T follicular helper cell (primary cell): ENCODE measurements around the gene DCTD.

Source experiments
- DNase-seq: peaks from one replicate; pipeline ENCODE4 v3.0.0-alpha.2; 2020; ENCODE audit warnings: low read depth
- total RNA-seq, 2 experiments: gene quantifications; one replicate each; lab custom pipeline; 2026; lab: John Stamatoyannopoulos, UW

The DCTD gene
- 58.2 to 98.2 reads per million in 2 experiments for total RNA-seq

- DNase-seq, result peak; percentile 62
Observed at GRCh38 chr4:182917182-182918043, at the start of gene DCTD. Gene DCTD, minus strand, starts transcription at chr4:182917386. Its CDS starts 1,818 bp downstream, at chr4:182915568.

GRCh38 chr4:182960746-182961145 is 43.6 kb upstream of the DCTD start:
- DNase-seq, result no peak

GRCh38 chr4:182960228-182960627 is 43.0 kb upstream of the DCTD start:
- DNase-seq, result no peak

DNA sequence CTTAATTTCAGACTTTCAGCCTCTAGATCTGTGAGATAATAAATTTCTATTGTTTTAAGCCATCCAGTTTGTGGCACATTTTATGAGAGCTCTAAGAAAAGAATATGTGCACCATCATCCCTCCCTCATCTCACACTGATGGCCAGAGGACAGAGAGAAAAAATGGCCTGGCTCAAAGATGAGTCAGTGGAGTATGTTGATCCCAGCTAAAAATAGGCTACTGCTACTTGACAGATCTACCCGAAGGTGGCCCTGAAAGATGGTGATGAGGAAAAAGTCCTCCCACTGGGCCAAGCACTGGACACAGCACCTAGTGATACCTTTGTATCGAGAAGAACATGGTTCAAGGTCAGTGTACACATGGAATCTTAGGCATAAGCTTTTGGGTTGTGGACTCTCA is 38.2 kb upstream of the DCTD start:
- DNase-seq, result no peak

- no peak for DNase-seq
Observed at GRCh38 chr4:182944484-182945213, 27.5 kb upstream of the DCTD start.

- no peak for DNase-seq
Observed at GRCh38 chr4:182939680-182940079, 22.5 kb upstream of the DCTD start.

GRCh38 chr4:182938205-182938645 is 21.0 kb upstream of the DCTD start:
- peak; percentile 45 for DNase-seq

- DNase-seq, result no peak
Observed at GRCh38 chr4:182937268-182938204, 20.4 kb upstream of the DCTD start.

GRCh38 chr4:182932651-182933050 is 15.5 kb upstream of the DCTD start:
- no peak for DNase-seq

DNA sequence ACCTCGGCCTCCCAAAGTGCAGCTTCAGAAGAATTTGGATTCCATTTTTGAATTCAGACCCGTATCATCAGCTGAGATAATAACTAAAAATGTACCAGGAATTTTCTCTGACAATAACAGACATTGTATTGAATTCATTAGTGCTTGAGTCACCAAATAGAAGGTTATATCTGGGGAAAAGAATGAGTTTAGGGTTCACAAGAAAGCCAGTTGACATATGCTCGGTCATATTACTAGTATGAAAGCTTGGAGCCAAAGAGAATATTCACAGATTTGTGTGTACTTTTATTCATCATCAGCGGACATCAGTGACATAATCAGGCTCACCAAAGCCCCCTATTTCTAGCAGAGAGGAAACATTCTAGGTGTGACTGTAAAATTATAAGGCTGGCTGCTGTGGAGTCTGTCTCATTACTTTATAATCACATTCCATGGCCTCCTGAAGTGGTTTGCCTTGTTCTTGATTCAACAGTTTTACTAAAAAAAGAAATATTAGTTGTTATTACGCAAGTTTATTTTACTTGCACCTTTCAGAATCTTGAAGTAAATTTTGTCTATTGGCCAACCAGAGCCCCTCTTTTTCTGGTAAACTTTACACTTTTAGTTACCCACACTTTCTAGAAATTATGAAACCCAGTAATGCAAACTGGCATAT is 14.6 kb upstream of the DCTD start:
- DNase-seq, result no peak

- no peak for DNase-seq
Observed at GRCh38 chr4:182930889-182931288, 13.7 kb upstream of the DCTD start.

DNA sequence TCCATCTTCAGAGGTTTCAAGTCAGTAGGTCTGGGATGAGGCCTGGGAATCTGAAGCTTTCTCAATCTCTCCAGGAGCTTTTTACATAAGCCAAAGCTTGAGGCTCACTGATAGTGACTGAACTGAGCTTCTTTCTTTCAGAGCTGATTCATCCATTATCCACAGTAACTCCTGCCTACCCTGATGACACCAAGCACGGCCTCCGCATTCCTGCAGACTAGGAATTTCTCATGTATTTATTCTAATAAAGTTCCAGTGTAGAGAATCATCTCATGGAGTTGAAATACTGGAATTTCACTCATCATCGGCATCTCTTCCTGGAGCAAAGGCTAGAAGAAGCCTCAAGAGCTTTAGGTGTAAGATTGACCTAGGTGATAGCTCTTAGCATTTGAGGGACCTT is 12.1 kb upstream of the DCTD start:
- DNase-seq, result no peak

- DNase-seq, result no peak
Observed at GRCh38 chr4:182928061-182928460, 10.9 kb upstream of the DCTD start.

DNA sequence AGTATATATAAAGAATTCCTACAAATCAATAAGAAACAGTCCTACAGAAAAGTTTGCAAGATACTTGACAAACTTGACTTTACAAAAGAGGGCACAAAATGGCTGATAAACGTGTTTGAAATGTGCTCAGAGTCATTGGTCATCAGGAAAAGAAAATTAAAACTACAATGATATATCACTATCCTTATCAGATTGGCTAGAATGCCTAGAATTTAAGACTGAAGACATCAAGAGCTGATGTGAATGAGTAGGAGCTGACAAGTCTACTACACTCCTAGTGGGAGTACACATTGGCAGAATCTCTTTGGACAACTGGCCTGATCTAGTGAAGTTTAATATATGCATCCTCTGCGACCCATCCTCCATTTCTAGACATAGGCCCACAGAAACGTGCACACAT is 10.3 kb upstream of the DCTD start:
- DNase-seq, result no peak

- no peak for DNase-seq
Observed at GRCh38 chr4:182925855-182926254, 8.7 kb upstream of the DCTD start.

GRCh38 chr4:182925298-182925757 is 8.1 kb upstream of the DCTD start:
- peak; percentile 24 for DNase-seq

DNA sequence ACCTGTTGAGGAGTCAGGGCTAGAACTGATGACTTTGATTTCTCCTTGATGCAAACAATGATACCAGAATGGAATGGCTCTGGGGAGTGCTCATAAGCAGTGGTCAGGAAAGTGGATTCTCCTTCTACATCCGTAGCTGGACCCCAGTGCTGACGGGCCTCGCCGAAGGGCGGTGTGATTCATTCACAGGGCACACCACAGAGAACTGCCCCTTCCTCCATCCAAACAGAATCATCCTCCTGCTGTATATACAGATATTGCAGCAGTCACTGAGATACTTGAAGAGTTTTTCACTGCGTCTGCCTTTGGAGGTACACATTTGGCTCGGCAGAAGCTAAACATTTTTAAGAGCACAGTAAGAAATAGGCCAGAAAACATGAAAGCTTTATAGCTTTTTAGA is 7.3 kb upstream of the DCTD start:
- DNase-seq, result no peak

GRCh38 chr4:182923796-182924340 is 6.7 kb upstream of the DCTD start:
- no peak for DNase-seq

DNA sequence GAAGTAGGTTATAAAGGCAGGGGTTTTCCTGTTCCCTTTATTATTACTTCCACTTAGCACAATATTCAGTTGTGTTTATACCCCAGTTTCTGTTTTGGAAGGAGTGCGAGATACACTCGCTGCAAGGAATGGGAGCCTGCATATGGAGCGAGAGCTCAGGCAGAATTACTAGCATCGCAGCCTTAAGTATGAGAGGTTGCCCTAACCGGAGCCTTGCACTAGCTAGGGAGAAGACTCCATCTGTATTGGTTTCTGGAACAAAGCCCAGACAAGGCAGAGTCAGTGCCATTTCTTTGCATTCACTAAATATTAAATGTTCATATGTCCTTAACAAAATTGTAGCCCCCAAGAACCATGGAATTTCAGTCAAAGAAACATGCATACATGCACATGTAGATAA is 6.2 kb upstream of the DCTD start:
- no peak for DNase-seq

- no peak for DNase-seq
Observed at GRCh38 chr4:182922501-182923284, 5.5 kb upstream of the DCTD start.
